Right atrium auricular region (tissue), 2 donors: ENCODE data around the gene SEC24B. TPM values are rescaled to one million over a fixed set of nuclear protein-coding genes. Genes with fewer than 3 reads are reported as not detected.

ENCODE experiments used
- DNase-seq: peaks from one replicate; pipeline ENCODE4 v3.0.0-alpha.2; 2019; ENCODE audit warnings: low spot score
- H3K27ac ChIP-seq, 2 donors: fragments of 200-600 bp; sonication (generic); 1 replicate in 1 of 2; 2 replicates in 1 of 2; pipeline ENCODE4 v1.5.1; 2016 to 2019
- H3K27me3 ChIP-seq, 2 donors: fragments of 200-600 bp; sonication (generic); one replicate each; pipeline versions ENCODE4 v1.5.1 to v1.6.0; 2017 to 2019
- H3K36me3 ChIP-seq: fragments of 200-600 bp; sonication (generic); one replicate; pipeline ENCODE4 v1.5.1; 2016
- H3K4me1 ChIP-seq, 2 donors: fragments of 200-600 bp; sonication (generic); one replicate each; pipeline versions ENCODE4 v1.5.1 to v1.6.0; 2017 to 2019
- H3K4me3 ChIP-seq, 2 donors: fragments of 200-600 bp; sonication (generic); 1 replicate in 1 of 2; 2 replicates in 1 of 2; pipeline ENCODE4 v1.5.1; 2017 to 2019; ENCODE audit warnings: mild to moderate bottlenecking in 1 of 2, moderate library complexity in 1 of 2
- H3K9me3 ChIP-seq, 2 donors: fragments of 200-600 bp; sonication (generic); one replicate each; pipeline ENCODE4 v1.5.1; 2019
- CTCF ChIP-seq, 2 donors: fragments of 200-600 bp; sonication (generic); IDR thresholded peaks; one replicate each; pipeline ENCODE4 v1.5.1; 2019; ENCODE audit warnings: antibody characterized with exemption in 2 of 2
- total RNA-seq, 2 donors: library from RNA; depleted of rRNA; stranded (reverse); fragments of >200 nt; gene quantifications; one replicate each; pipeline ENCODE4 v1.1.0, GENCODE V29; 2016

SEC24B gene
- total RNA-seq, 2 donors from 2014 or later, result 26.3 to 27.4 TPM

- Histone ChIP-seq H3K27me3 (no peaks in the 10 kb centered on the region), H3K27ac (peak overlapping the region in 1 of 2 donors; percentile 48), H3K4me3 (no peak overlapping the region), H3K9me3 (no peaks in the 10 kb centered on the region), H3K4me1 (peaks cover 0 to 35% of the 10 kb centered on the region in 2 donors), H3K36me3 (peaks cover 16% of the 10 kb centered on the region)
- DNase-seq, result no peak
- no peak for TF ChIP-seq CTCF (IDR thresholded peaks at IDR 0.05)
Measured at GRCh38 chr4:109465069-109465468, 31.5 kb downstream of the SEC24B start.

GRCh38 chr4:109469915-109470314 lies 36.3 kb downstream of the SEC24B start:
- no peaks in the 10 kb centered on the region for H3K9me3 ChIP-seq
- no peak overlapping the region for H3K27ac ChIP-seq
- no peaks in the 10 kb centered on the region for H3K27me3 ChIP-seq
- no peak overlapping the region for H3K4me3 ChIP-seq
- no peaks in the 10 kb centered on the region for H3K36me3 ChIP-seq
- no peak for TF ChIP-seq CTCF (IDR thresholded peaks at IDR 0.05)
- no peak for DNase-seq
- peaks cover 0 to 38% of the 10 kb centered on the region in 2 donors for H3K4me1 ChIP-seq

- H3K9me3 ChIP-seq, result no peaks in the 10 kb centered on the region
- no peaks in the 10 kb centered on the region for H3K36me3 ChIP-seq
- H3K4me1 ChIP-seq, result peaks cover 0 to 29% of the 10 kb centered on the region in 2 donors
- no peak for TF ChIP-seq CTCF (IDR thresholded peaks at IDR 0.05)
- no peak overlapping the region for H3K4me3 ChIP-seq
- H3K27ac ChIP-seq, result no peak overlapping the region
- no peak for DNase-seq
- H3K27me3 ChIP-seq, result no peaks in the 10 kb centered on the region
Measured at GRCh38 chr4:109472343-109472761, 38.7 kb downstream of the SEC24B start.

GRCh38 chr4:109473824-109474223 lies 40.2 kb downstream of the SEC24B start:
- Histone ChIP-seq H3K27me3 (no peaks in the 10 kb centered on the region), H3K36me3 (no peaks in the 10 kb centered on the region), H3K4me1 (peaks cover 0 to 18% of the 10 kb centered on the region in 2 donors), H3K27ac (no peak overlapping the region), H3K4me3 (no peak overlapping the region), H3K9me3 (no peaks in the 10 kb centered on the region)
- TF ChIP-seq CTCF (IDR thresholded peaks at IDR 0.05), result no peak
- no peak for DNase-seq

- Histone ChIP-seq H3K36me3 (peaks cover 5% of the 10 kb centered on the region), H3K4me3 (no peak overlapping the region), H3K27me3 (no peaks in the 10 kb centered on the region), H3K27ac (no peak overlapping the region), H3K4me1 (no peaks in the 10 kb centered on the region), H3K9me3 (no peaks in the 10 kb centered on the region)
- TF ChIP-seq CTCF (IDR thresholded peaks at IDR 0.05), result no peak
- DNase-seq, result no peak
Measured at GRCh38 chr4:109486007-109486406, 52.4 kb downstream of the SEC24B start.

- Histone ChIP-seq H3K4me3 (no peak overlapping the region), H3K4me1 (no peaks in the 10 kb centered on the region), H3K9me3 (no peaks in the 10 kb centered on the region), H3K36me3 (peaks cover 33% of the 10 kb centered on the region), H3K27ac (no peak overlapping the region), H3K27me3 (no peaks in the 10 kb centered on the region)
- DNase-seq, result no peak
- TF ChIP-seq CTCF (IDR thresholded peaks at IDR 0.05), result no peak
Measured at GRCh38 chr4:109494563-109494962, 60.9 kb downstream of the SEC24B start.
